GM18870 (cell line): ENCODE data around the gene ESYT3.
"Not testable (repeated sequence)": the region's sequence is repeated elsewhere in the genome, so short reads cannot be mapped to it uniquely, and the experiment has no call there.

Experiments
- ATAC-seq: cut with Tn5 transposase; IDR thresholded peaks from one replicate; pipeline ENCODE4 v1.9.1; 2021; ENCODE audit warnings: moderate library complexity; ENCODE audit not compliant: unreplicated experiment

ESYT3 gene

GRCh38 chr3:138484672-138485071 is 50.3 kb downstream of the ESYT3 start:
- ATAC-seq, result not testable (repeated sequence)

- not testable (repeated sequence) for ATAC-seq
Observed at GRCh38 chr3:138486580-138486979, 52.2 kb downstream of the ESYT3 start.

GRCh38 chr3:138491971-138492370 is 57.6 kb downstream of the ESYT3 start:
- no peak for ATAC-seq

GRCh38 chr3:138492980-138493675 is 58.7 kb downstream of the ESYT3 start:
- ATAC-seq, result no peak

- no peak for ATAC-seq
Observed at GRCh38 chr3:138493804-138494606, 59.6 kb downstream of the ESYT3 start.

- no peak for ATAC-seq
Observed at GRCh38 chr3:138494607-138494929, 60.2 kb downstream of the ESYT3 start.

GRCh38 chr3:138495638-138496037 is 61.2 kb downstream of the ESYT3 start:
- ATAC-seq, result not testable (repeated sequence)

- ATAC-seq, result no peak
Observed at GRCh38 chr3:138496436-138496835, 62.0 kb downstream of the ESYT3 start.

GRCh38 chr3:138497021-138497420 is 62.6 kb downstream of the ESYT3 start:
- no peak for ATAC-seq

GRCh38 chr3:138497851-138498250 is 63.4 kb downstream of the ESYT3 start:
- no peak for ATAC-seq

- no peak for ATAC-seq
Observed at GRCh38 chr3:138498991-138499390, 64.6 kb downstream of the ESYT3 start.

GRCh38 chr3:138507524-138507923 is 73.1 kb downstream of the ESYT3 start:
- no peak for ATAC-seq

- ATAC-seq, result no peak
Observed at GRCh38 chr3:138509586-138509985, 75.2 kb downstream of the ESYT3 start.

- no peak for ATAC-seq
Observed at GRCh38 chr3:138511945-138512344, 77.5 kb downstream of the ESYT3 start.

- peak; percentile 74 for ATAC-seq
Observed at GRCh38 chr3:138513090-138513843, 78.9 kb downstream of the ESYT3 start.

GRCh38 chr3:138521445-138521844 is 87.0 kb downstream of the ESYT3 start:
- ATAC-seq, result not testable (repeated sequence)
